NCI-H446 (cell line): ENCODE data around the gene LRRTM4.
"Not testable (repeated sequence)": the region's sequence is repeated elsewhere in the genome, so short reads cannot be mapped to it uniquely, and the experiment has no call there.

Experiments used
- DNase-seq, 2 experiments: peaks; one replicate each; lab custom pipeline; 2025; lab: John Stamatoyannopoulos, UW

The LRRTM4 gene

GRCh38 chr2:76745605-76746004 lies 776.6 kb downstream of the LRRTM4 start:
- no peak for DNase-seq

- no peak for DNase-seq
Observed at GRCh38 chr2:76737607-76738006, 784.6 kb downstream of the LRRTM4 start.

GRCh38 chr2:76733736-76734135 lies 788.4 kb downstream of the LRRTM4 start:
- no peak for DNase-seq

- DNase-seq: no peak
Observed at GRCh38 chr2:76731157-76731556, 791.0 kb downstream of the LRRTM4 start.

- no peak for DNase-seq
Observed at GRCh38 chr2:76730021-76730420, 792.2 kb downstream of the LRRTM4 start.

- DNase-seq: no peak
Observed at GRCh38 chr2:76721226-76721625, 801.0 kb downstream of the LRRTM4 start.

GRCh38 chr2:76713312-76713711 lies 808.9 kb downstream of the LRRTM4 start:
- no peak for DNase-seq

- DNase-seq: no peak
Observed at GRCh38 chr2:76711490-76711889, 810.7 kb downstream of the LRRTM4 start.

- DNase-seq: no peak
Observed at GRCh38 chr2:76700894-76701293, 821.3 kb downstream of the LRRTM4 start.

- DNase-seq: not testable (repeated sequence)
Observed at GRCh38 chr2:76697998-76698713, 824.0 kb downstream of the LRRTM4 start.
